AG09309 (cell line): ENCODE measurements around the gene PLPP7.
"Not testable (repeated sequence)": the region's sequence is repeated elsewhere in the genome, so short reads cannot be mapped to it uniquely, and the experiment has no call there.

Experiments used
- DNase-seq: peaks from one replicate; pipeline ENCODE4 v3.0.0-alpha.2; 2010; ENCODE audit warnings: low read depth
- H3K4me3 ChIP-seq: 2 replicates; pipeline ENCODE4 v1.5.1; 2011; ENCODE audit warnings: mild to moderate bottlenecking, low read depth, low read length, moderate library complexity; ENCODE audit not compliant: control insufficient read depth
- TF ChIP-seq, protein P1 (sequence below): IDR thresholded peaks from 2 replicates; pipeline ENCODE4 v1.5.1; 2011; ENCODE audit warnings: mild to moderate bottlenecking, low read depth, low read length, inconsistent platforms; ENCODE audit not compliant: insufficient read depth, control insufficient read depth; ENCODE audit errors: missing control alignments

PLPP7 gene

GRCh38 chr9:131270171-131271015, 19.1 kb upstream of the PLPP7 start:
- DNase-seq: no peak
- H3K4me3 ChIP-seq: no peak overlapping the region
- TF ChIP-seq, protein P1, sequence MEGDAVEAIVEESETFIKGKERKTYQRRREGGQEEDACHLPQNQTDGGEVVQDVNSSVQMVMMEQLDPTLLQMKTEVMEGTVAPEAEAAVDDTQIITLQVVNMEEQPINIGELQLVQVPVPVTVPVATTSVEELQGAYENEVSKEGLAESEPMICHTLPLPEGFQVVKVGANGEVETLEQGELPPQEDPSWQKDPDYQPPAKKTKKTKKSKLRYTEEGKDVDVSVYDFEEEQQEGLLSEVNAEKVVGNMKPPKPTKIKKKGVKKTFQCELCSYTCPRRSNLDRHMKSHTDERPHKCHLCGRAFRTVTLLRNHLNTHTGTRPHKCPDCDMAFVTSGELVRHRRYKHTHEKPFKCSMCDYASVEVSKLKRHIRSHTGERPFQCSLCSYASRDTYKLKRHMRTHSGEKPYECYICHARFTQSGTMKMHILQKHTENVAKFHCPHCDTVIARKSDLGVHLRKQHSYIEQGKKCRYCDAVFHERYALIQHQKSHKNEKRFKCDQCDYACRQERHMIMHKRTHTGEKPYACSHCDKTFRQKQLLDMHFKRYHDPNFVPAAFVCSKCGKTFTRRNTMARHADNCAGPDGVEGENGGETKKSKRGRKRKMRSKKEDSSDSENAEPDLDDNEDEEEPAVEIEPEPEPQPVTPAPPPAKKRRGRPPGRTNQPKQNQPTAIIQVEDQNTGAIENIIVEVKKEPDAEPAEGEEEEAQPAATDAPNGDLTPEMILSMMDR: no peak

DNA sequence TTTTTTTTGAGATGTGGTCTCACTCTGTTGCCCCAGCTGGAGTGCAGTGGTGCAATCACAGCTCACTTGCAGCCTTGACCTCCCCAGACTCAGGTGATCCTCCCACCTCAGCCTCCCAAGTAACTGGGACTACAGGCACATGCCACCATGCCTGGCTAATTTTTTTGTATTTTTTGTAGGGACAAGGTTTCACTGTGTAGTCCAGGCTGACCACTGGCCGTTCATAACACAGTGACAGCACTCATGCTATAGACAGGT, 18.6 kb upstream of the PLPP7 start:
- not testable (repeated sequence) for DNase-seq, H3K4me3 ChIP-seq

GRCh38 chr9:131271506-131271931, 18.0 kb upstream of the PLPP7 start:
- no peak overlapping the region for H3K4me3 ChIP-seq
- TF ChIP-seq, protein P1: no peak
- no peak for DNase-seq

DNA sequence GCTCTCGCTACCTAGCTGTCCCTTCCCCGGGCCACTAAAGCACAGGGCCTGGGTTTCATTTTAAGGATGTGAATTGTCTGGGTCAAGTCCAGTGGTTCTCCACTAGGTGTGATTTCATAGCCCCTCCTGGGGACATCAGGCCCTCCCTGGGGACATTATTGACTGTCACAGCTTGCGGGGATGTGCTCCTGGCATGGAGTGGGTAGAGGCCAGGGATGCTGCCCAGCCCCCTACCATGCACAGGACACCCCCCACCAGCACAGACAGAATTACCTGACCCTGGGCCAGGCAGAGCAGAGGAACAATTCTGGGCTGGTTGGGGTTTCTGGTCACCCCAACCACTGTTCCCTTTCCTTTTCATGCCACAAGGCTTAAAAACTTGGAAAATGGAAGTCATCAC, 17.3 kb upstream of the PLPP7 start:
- H3K4me3 ChIP-seq: no peak overlapping the region
- no peak for DNase-seq
- TF ChIP-seq, protein P1: no peak

- no peak overlapping the region for H3K4me3 ChIP-seq
- DNase-seq: no peak
- TF ChIP-seq, protein P1: no peak
Measured at GRCh38 chr9:131273146-131273855, 16.2 kb upstream of the PLPP7 start.

- H3K4me3 ChIP-seq: no peak overlapping the region
- no peak for DNase-seq
- TF ChIP-seq, protein P1: no peak
Measured at GRCh38 chr9:131273856-131274673, 15.5 kb upstream of the PLPP7 start.
